Lower leg skin (tissue), 3 donors: ENCODE data around the gene ZCCHC2.

ENCODE experiments used
- POLR2A ChIP-seq, 2 donors: fragments of 450-650 bp; IDR thresholded peaks; one replicate each; pipeline ENCODE4 v1.6.1; 2016 to 2017; ENCODE audit warnings: antibody characterized with exemption in 2 of 2, mild to moderate bottlenecking in 1 of 2, moderate library complexity in 1 of 2
- TF ChIP-seq, protein P1 (sequence below), 3 donors: fragments of 450-650 bp; IDR thresholded peaks; one replicate each; pipeline ENCODE4 v1.5.1; 2016; ENCODE audit warnings: antibody characterized with exemption in 3 of 3, mild to moderate bottlenecking in 3 of 3, moderate library complexity in 2 of 3

DNA sequence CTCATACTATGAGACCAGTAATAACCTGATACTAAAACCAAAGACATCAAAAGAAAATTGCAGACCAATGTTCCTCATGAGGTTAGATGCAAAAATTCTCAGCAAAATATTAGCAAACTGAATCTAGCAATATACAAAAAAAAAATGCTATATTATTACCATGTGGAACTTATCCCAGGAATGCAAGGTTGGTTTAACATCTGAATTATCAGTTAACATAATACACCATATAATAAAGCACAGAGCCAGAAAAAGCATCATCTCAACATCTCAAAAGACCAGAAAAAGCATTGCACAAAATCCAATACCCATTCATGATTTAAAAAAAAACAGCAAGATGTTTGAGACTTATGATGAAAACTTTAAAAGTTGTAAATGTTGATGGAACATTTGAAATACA is 8.3 kb upstream of the ZCCHC2 start:
- TF ChIP-seq, protein P1, sequence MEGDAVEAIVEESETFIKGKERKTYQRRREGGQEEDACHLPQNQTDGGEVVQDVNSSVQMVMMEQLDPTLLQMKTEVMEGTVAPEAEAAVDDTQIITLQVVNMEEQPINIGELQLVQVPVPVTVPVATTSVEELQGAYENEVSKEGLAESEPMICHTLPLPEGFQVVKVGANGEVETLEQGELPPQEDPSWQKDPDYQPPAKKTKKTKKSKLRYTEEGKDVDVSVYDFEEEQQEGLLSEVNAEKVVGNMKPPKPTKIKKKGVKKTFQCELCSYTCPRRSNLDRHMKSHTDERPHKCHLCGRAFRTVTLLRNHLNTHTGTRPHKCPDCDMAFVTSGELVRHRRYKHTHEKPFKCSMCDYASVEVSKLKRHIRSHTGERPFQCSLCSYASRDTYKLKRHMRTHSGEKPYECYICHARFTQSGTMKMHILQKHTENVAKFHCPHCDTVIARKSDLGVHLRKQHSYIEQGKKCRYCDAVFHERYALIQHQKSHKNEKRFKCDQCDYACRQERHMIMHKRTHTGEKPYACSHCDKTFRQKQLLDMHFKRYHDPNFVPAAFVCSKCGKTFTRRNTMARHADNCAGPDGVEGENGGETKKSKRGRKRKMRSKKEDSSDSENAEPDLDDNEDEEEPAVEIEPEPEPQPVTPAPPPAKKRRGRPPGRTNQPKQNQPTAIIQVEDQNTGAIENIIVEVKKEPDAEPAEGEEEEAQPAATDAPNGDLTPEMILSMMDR (IDR thresholded peaks at IDR 0.05), result no peak
- TF ChIP-seq POLR2A (IDR thresholded peaks at IDR 0.05), result no peak
